Endodermal cell (in vitro differentiated cells): ENCODE results near the gene MAJIN. TPM values are rescaled to one million over a fixed set of nuclear protein-coding genes. Genes with fewer than 3 reads are reported as not detected.

Experiments used
- DNase-seq: peaks from one replicate; pipeline ENCODE4 v3.0.0-alpha.2; 2017
- H3K27ac ChIP-seq: 2 replicates; pipeline ENCODE4 v1.5.1; 2013; ENCODE audit warnings: mild to moderate bottlenecking, low read depth, low read length, moderate library complexity
- H3K27me3 ChIP-seq: 2 replicates; pipeline ENCODE4 v1.6.1; 2013; ENCODE audit warnings: mild to moderate bottlenecking, low read length, moderate library complexity; ENCODE audit not compliant: insufficient read depth, control insufficient read depth, poor library complexity, severe bottlenecking
- H3K36me3 ChIP-seq: 2 replicates; pipeline ENCODE4 v1.7.0; 2013; ENCODE audit warnings: mild to moderate bottlenecking, low read length, moderate library complexity; ENCODE audit not compliant: control insufficient read depth, insufficient read depth
- H3K4me1 ChIP-seq: one replicate; pipeline ENCODE4 v1.7.0; 2013; ENCODE audit warnings: low read length; ENCODE audit not compliant: control insufficient read depth, insufficient read depth
- H3K4me3 ChIP-seq: 2 replicates; pipeline ENCODE4 v1.5.1; 2013; ENCODE audit warnings: mild to moderate bottlenecking, low read length, moderate library complexity
- H3K9ac ChIP-seq: 2 replicates; pipeline ENCODE4 v1.6.1; 2013; ENCODE audit warnings: mild to moderate bottlenecking, low read length, moderate library complexity; ENCODE audit not compliant: poor library complexity, severe bottlenecking; ENCODE audit errors: extremely low read depth
- H3K9me3 ChIP-seq: 2 replicates; pipeline ENCODE4 v1.6.1; 2013; ENCODE audit warnings: mild to moderate bottlenecking, low read length, moderate library complexity; ENCODE audit not compliant: control insufficient read depth
- H3K27ac Mint-ChIP-seq: 2 replicates; pipeline ENCODE4 v1.8.0; 2020; ENCODE audit warnings: mixed read lengths
- H3K27me3 Mint-ChIP-seq: 2 replicates; pipeline ENCODE4 v1.8.0; 2021; ENCODE audit warnings: mild to moderate bottlenecking, mixed read lengths; ENCODE audit not compliant: insufficient read depth
- H3K36me3 Mint-ChIP-seq: 2 replicates; pipeline ENCODE4 v1.8.0; 2020; ENCODE audit warnings: low read depth, mixed read lengths
- H3K4me1 Mint-ChIP-seq: 2 replicates; pipeline ENCODE4 v1.8.0; 2020; ENCODE audit warnings: mixed read lengths
- H3K4me3 Mint-ChIP-seq: 2 replicates; pipeline ENCODE4 v1.8.0; 2020; ENCODE audit warnings: mild to moderate bottlenecking, moderate library complexity, mixed read lengths
- H3K9me3 Mint-ChIP-seq: 2 replicates; pipeline ENCODE4 v1.8.0; 2020; ENCODE audit warnings: mild to moderate bottlenecking, mixed read lengths
- CTCF ChIP-seq: fragments of 200-600 bp; sonication (generic); conservative IDR thresholded peaks from 2 replicates; pipeline ENCODE4 v1.5.0; 2021; ENCODE audit warnings: antibody characterized with exemption, mild to moderate bottlenecking
- WGBS, 2 experiments: methylation state at CpG; one replicate each; pipeline versions ENCODE4 v1.1.5 to v1.1.7; 2013; ENCODE audit warnings: missing lambda C conversion rate in 2 of 2, mixed read lengths in 1 of 2; ENCODE audit not compliant: insufficient coverage in 1 of 2, insufficient read length in 1 of 2; 5-methylcytosine and 5-hydroxymethylcytosine counted together
- total RNA-seq, 2 donors: library from RNA; stranded (reverse); fragmentation: NEBNext Ultra II Directional in 1 of 2; extraction: Animal tissue kit (Norgen Biotek cat#: 25700) in 1 of 2; gene quantifications; 2 replicates in 1 of 2; 3 replicates in 1 of 2; pipeline ENCODE4 v1.2.1, GENCODE V29; 2021

The MAJIN gene
- total RNA-seq, 2 donors from 2014 or later = not detected

- Histone ChIP-seq H3K4me1 (no peaks in the 10 kb centered on the region), H3K27me3 (peaks cover 20% of the 10 kb centered on the region), H3K9me3 (no peaks in the 10 kb centered on the region), H3K27ac (no peak overlapping the region), H3K4me3 (no peak overlapping the region), H3K9ac (no peak overlapping the region), H3K36me3 (no peaks in the 10 kb centered on the region)
- DNase-seq = peak; percentile 45
- Mint-ChIP-seq H3K27ac (no peak overlapping the region), H3K4me1 (no peaks in the 10 kb centered on the region), H3K9me3 (no peaks in the 10 kb centered on the region), H3K36me3 (no peaks in the 10 kb centered on the region), H3K27me3 (peaks cover 15% of the 10 kb centered on the region), H3K4me3 (no peak overlapping the region)
- TF ChIP-seq CTCF = no peak
- 76 to 90% methylated on average over 2 to 5 of the region's 5 CpGs for WGBS, 2 experiments
Measured at GRCh38 chr11:64947208-64947814, 24.6 kb downstream of the MAJIN start.

- no peaks in the 10 kb centered on the region for H3K9me3 Mint-ChIP-seq
- no peak for TF ChIP-seq CTCF
- H3K9me3 ChIP-seq = no peaks in the 10 kb centered on the region
- no peak overlapping the region for H3K27ac ChIP-seq
- H3K27ac Mint-ChIP-seq = no peak overlapping the region
- H3K4me3 Mint-ChIP-seq = no peak overlapping the region
- H3K36me3 ChIP-seq = no peaks in the 10 kb centered on the region
- H3K27me3 ChIP-seq = peaks cover 6% of the 10 kb centered on the region
- peaks cover 9% of the 10 kb centered on the region for H3K4me1 Mint-ChIP-seq
- no peak overlapping the region for H3K9ac ChIP-seq
- DNase-seq = no peak
- H3K27me3 Mint-ChIP-seq = peaks cover 5% of the 10 kb centered on the region
- H3K4me1 ChIP-seq = no peaks in the 10 kb centered on the region
- WGBS, 2 experiments = 85 to 89% methylated on average over 3 to 4 of the region's 4 CpGs
- no peaks in the 10 kb centered on the region for H3K36me3 Mint-ChIP-seq
- no peak overlapping the region for H3K4me3 ChIP-seq
Measured at GRCh38 chr11:64936539-64936938, 35.4 kb downstream of the MAJIN start.

- Histone ChIP-seq H3K27me3 (peaks cover 6% of the 10 kb centered on the region), H3K36me3 (no peaks in the 10 kb centered on the region), H3K9me3 (no peaks in the 10 kb centered on the region), H3K27ac (no peak within 1 kb of the TSS), H3K4me1 (no peaks in the 10 kb centered on the region), H3K4me3 (no peak within 1 kb of the TSS), H3K9ac (no peak within 1 kb of the TSS)
- 43% methylated on average over 13 to 14 of the region's 14 CpGs for WGBS, 2 experiments
- Mint-ChIP-seq H3K4me3 (peak within 1 kb of the TSS; percentile 21), H3K36me3 (no peaks in the 10 kb centered on the region), H3K4me1 (peaks cover 9% of the 10 kb centered on the region), H3K27ac (peak within 1 kb of the TSS; percentile 67), H3K9me3 (no peaks in the 10 kb centered on the region), H3K27me3 (peaks cover 3% of the 10 kb centered on the region)
- TF ChIP-seq CTCF = peak; percentile 37
- DNase-seq = peak; percentile 94
Measured at GRCh38 chr11:64935359-64936081, 36.4 kb downstream of the MAJIN start, which contains the start of gene GPHA2. Gene GPHA2 (minus strand): TSS chr11:64935893. CDS start chr11:64935460, 433 bp downstream.
